ENCODE measurements around the gene ZNF182. TPM values are rescaled to one million over a fixed set of nuclear protein-coding genes. Genes with fewer than 3 reads are reported as not detected.
"Not testable (repeated sequence)": the region's sequence is repeated elsewhere in the genome, so short reads cannot be mapped to it uniquely, and the experiment has no call there.

Gene ZNF182
- total RNA-seq: 3.0 TPM in 2 replicates
- polyA plus RNA-seq (2012): 1.5 TPM

GRCh38 chrX:48003758-48004457 is at the start of gene ZNF182:
ZNF182 (minus strand) TSS chrX:48003989; CDS start chrX:48002609, 1,380 bp downstream.
- peak; percentile 92 for DNase-seq (ENCODE audit: low read depth)

- DNase-seq (ENCODE audit: low read depth): no peak
Observed at GRCh38 chrX:48046846-48047245, 43.1 kb upstream of the ZNF182 start.

- peak; percentile 67 for DNase-seq (ENCODE audit: low read depth)
Observed at GRCh38 chrX:48045410-48046311, 41.9 kb upstream of the ZNF182 start.

- no peak for DNase-seq (ENCODE audit: low read depth)
Observed at GRCh38 chrX:48043056-48043455, 39.3 kb upstream of the ZNF182 start.

- no peak for DNase-seq (ENCODE audit: low read depth)
Observed at GRCh38 chrX:48035891-48036290, 32.1 kb upstream of the ZNF182 start.

- DNase-seq (ENCODE audit: low read depth): not testable (repeated sequence)
Observed at GRCh38 chrX:48030641-48031173, 26.9 kb upstream of the ZNF182 start.

- DNase-seq (ENCODE audit: low read depth): no peak
Observed at GRCh38 chrX:48030237-48030636, 26.4 kb upstream of the ZNF182 start.

GRCh38 chrX:48028091-48028490 is 24.3 kb upstream of the ZNF182 start:
- no peak for DNase-seq (ENCODE audit: low read depth)

- DNase-seq (ENCODE audit: low read depth): peak; percentile 37
Observed at GRCh38 chrX:48027545-48027944, 23.8 kb upstream of the ZNF182 start.

GRCh38 chrX:48025561-48025960 is 21.8 kb upstream of the ZNF182 start:
- peak; percentile 73 for DNase-seq (ENCODE audit: low read depth)

- DNase-seq (ENCODE audit: low read depth): no peak
Observed at GRCh38 chrX:48022738-48023137, 18.9 kb upstream of the ZNF182 start.

GRCh38 chrX:48022100-48022499 is 18.3 kb upstream of the ZNF182 start:
- DNase-seq (ENCODE audit: low read depth): no peak

- peak; percentile 86 for DNase-seq (ENCODE audit: low read depth)
Observed at GRCh38 chrX:48021026-48021900, 17.5 kb upstream of the ZNF182 start.

GRCh38 chrX:48020472-48020871 is 16.7 kb upstream of the ZNF182 start:
- DNase-seq (ENCODE audit: low read depth): not testable (repeated sequence)

- DNase-seq (ENCODE audit: low read depth): not testable (repeated sequence)
Observed at GRCh38 chrX:48019892-48020291, 16.1 kb upstream of the ZNF182 start.

- DNase-seq (ENCODE audit: low read depth): not testable (repeated sequence)
Observed at GRCh38 chrX:48016583-48017310, 13.0 kb upstream of the ZNF182 start.

GRCh38 chrX:48009445-48009960 is 5.7 kb upstream of the ZNF182 start:
- DNase-seq (ENCODE audit: low read depth): not testable (repeated sequence)

- not testable (repeated sequence) for DNase-seq (ENCODE audit: low read depth)
Observed at GRCh38 chrX:48006688-48007087, 2.9 kb upstream of the ZNF182 start, which contains the start of gene SPACA5. SPACA5 (plus strand) TSS chrX:48006988; CDS start chrX:48007803, 815 bp downstream.

- no peak for DNase-seq (ENCODE audit: low read depth)
Observed at GRCh38 chrX:48003367-48003757, 427 bp downstream of the ZNF182 start.

GRCh38 chrX:48002929-48003328 is 860 bp downstream of the ZNF182 start:
- no peak for DNase-seq (ENCODE audit: low read depth)

All from myocyte (in vitro differentiated cells).